K562 (cell line): ENCODE measurements around the gene EPOP. TPM values are rescaled to one million over a fixed set of nuclear protein-coding genes. Genes with fewer than 3 reads are reported as not detected.

Experiments
- BCLAF1 ChIP-seq, 2 experiments: fragments of 450-650 bp in 1 of 2; IDR thresholded peaks; 2 replicates each; pipeline ENCODE4 v1.6.1; 2011 to 2017; ENCODE audit warnings: low read depth in 2 of 2, antibody characterized with exemption in 1 of 2, borderline replicate concordance in 1 of 2, low read length in 1 of 2, mild to moderate bottlenecking in 1 of 2, mixed read lengths in 1 of 2; ENCODE audit not compliant: control insufficient read depth in 1 of 2
- CREBBP ChIP-seq: IDR thresholded peaks from one replicate; pipeline ENCODE4 v1.6.1; 2012; ENCODE audit warnings: low read depth, mild to moderate bottlenecking, control low read depth, inconsistent platforms, low read length
- CSDE1 ChIP-seq, 2 experiments: fragments of 450-650 bp; IDR thresholded peaks; 2 replicates each; pipeline ENCODE4 v1.6.1; 2016; ENCODE audit warnings: mild to moderate bottlenecking in 1 of 2
- E2F4 ChIP-seq: sonication (generic); formaldehyde crosslinking; IDR thresholded peaks from 2 replicates; pipeline ENCODE4 v1.8.0; 2022; ENCODE audit warnings: mild to moderate bottlenecking, low read depth, missing genetic modification reagents
- EP300 ChIP-seq: IDR thresholded peaks from 2 replicates; pipeline ENCODE4 v1.6.1; 2012; ENCODE audit warnings: low read length, improper control_type of control experiment
- GATA2 ChIP-seq: sonication (generic); formaldehyde crosslinking; IDR thresholded peaks from 2 replicates; pipeline ENCODE4 v1.4.0; 2020; ENCODE audit warnings: mild to moderate bottlenecking, missing genetic modification reagents
- HMG20B ChIP-seq: fragments of 250-450 bp; sonication (Bioruptor Pico); IDR thresholded peaks from 2 replicates; pipeline ENCODE4 v1.5.0; 2021; ENCODE audit warnings: mild to moderate bottlenecking
- NFRKB ChIP-seq: fragments of 450-650 bp; IDR thresholded peaks from 2 replicates; pipeline ENCODE4 v1.6.1; 2016; ENCODE audit warnings: low read depth
- POLR3A ChIP-seq: IDR thresholded peaks from 2 replicates; pipeline ENCODE4 v1.6.1; 2011; ENCODE audit warnings: borderline replicate concordance, mild to moderate bottlenecking, moderate library complexity; ENCODE audit not compliant: insufficient read length, insufficient read depth; ENCODE audit errors: extremely low read depth
- PREB ChIP-seq: sonication (generic); formaldehyde crosslinking; IDR thresholded peaks from 2 replicates; pipeline ENCODE4 v1.8.1; 2023; ENCODE audit warnings: mild to moderate bottlenecking, missing genetic modification reagents
- RBM14 ChIP-seq: fragments of 200-400 bp; formaldehyde crosslinking; IDR thresholded peaks from 2 replicates; pipeline ENCODE4 v1.6.1; 2018; ENCODE audit warnings: low read depth, mild to moderate bottlenecking, low read length, moderate library complexity, borderline replicate concordance; ENCODE audit not compliant: insufficient read depth
- TAF9B ChIP-seq: fragments of 450-650 bp; IDR thresholded peaks from 2 replicates; pipeline ENCODE4 v1.6.1; 2018; ENCODE audit warnings: mild to moderate bottlenecking; ENCODE audit not compliant: partially characterized antibody
- TFAM ChIP-seq: fragments of 250-450 bp; sonication (Bioruptor Pico); conservative IDR thresholded peaks from 2 replicates; pipeline ENCODE4 v1.5.0; 2021; ENCODE audit warnings: mild to moderate bottlenecking, moderate library complexity
- ZNF407 ChIP-seq: fragments of 450-650 bp; IDR thresholded peaks from 2 replicates; pipeline ENCODE4 v1.6.1; 2016; ENCODE audit warnings: low read depth
- polyA plus RNA-seq, 8 experiments: library from polyadenylated mRNA; depleted of rRNA in 4 of 8; stranded (reverse) in 5 of 8; unstranded in 3 of 8; fragments of >200 nt; fragmentation: Nextera tagmentation in 2 of 8; fragmentation: Illumina TruSeq in 1 of 8; extraction: Ambion mirVana in 2 of 8; extraction: Trizol in 1 of 8; gene quantifications; 2 replicates each; pipeline versions ENCODE4 v1.2.1 to v1.2.3, GENCODE V29; 2011 to 2014; ENCODE audit warnings: inconsistent platforms in 1 of 8, missing spikeins in 1 of 8
- total RNA-seq, 7 experiments: library from RNA; depleted of rRNA in 6 of 7; stranded (reverse); fragments of >200 nt in 6 of 7; fragmentation: Illumina TruSeq in 2 of 7; extraction: Trizol in 2 of 7; gene quantifications; 2 replicates each; pipeline versions ENCODE4 v1.2.1 to v1.2.3, GENCODE V29; 2011 to 2021; ENCODE audit warnings: low replicate concordance in 1 of 7

Gene EPOP
- total and polyA plus RNA-seq, 9 of the 15 experiments (the other 6 are each of a cell fraction or from before 2014, with no cell fraction given): 0.41 to 10.6 (median 4.6) TPM

- TF ChIP-seq E2F4 (CRISPR knock-in tag) (no peak), PREB (CRISPR knock-in tag) (no peak), TAF9B (no peak), CSDE1 (IDR thresholded peaks at IDR 0.05) (no peak), CREBBP (no peak), ZNF407 (no peak), EP300 (no peak), HMG20B (CRISPR knock-in tag) (no peak), TFAM (CRISPR knock-in tag) (no peak), GATA2 (CRISPR knock-in tag) (no peak), NFRKB (no peak), BCLAF1 (IDR thresholded peaks at IDR 0.05; ENCODE audit: borderline replicate concordance in 1 of 2, control insufficient read depth in 1 of 2, low read depth in 2 of 2, low read length in 1 of 2) (no peak), POLR3A (no peak), RBM14 (no peak)
These were observed 7.5 kb downstream of the EPOP start (continued) for GRCh38 chr17:38667099-38667786.
